ENCODE measurements around the gene CD300LD. TPM values are rescaled to one million over a fixed set of nuclear protein-coding genes. Genes with fewer than 3 reads are reported as not detected.

The CD300LD gene
- total RNA-seq, 4 donors from 2014 or later = not detected

GRCh38 chr17:74604761-74605160 lies 12.7 kb upstream of the CD300LD start:
- TF ChIP-seq CTCF (IDR thresholded peaks at IDR 0.05; ENCODE audit: low read depth) = no peak

- TF ChIP-seq CTCF (IDR thresholded peaks at IDR 0.05; ENCODE audit: low read depth) = no peak
These were observed 12.1 kb upstream of the CD300LD start for GRCh38 chr17:74604200-74604599.

- no peak for TF ChIP-seq CTCF (IDR thresholded peaks at IDR 0.05; ENCODE audit: low read depth)
These were observed 11.7 kb upstream of the CD300LD start for GRCh38 chr17:74603746-74604145.

- no peak for TF ChIP-seq CTCF (IDR thresholded peaks at IDR 0.05; ENCODE audit: low read depth)
These were observed 11.1 kb upstream of the CD300LD start for GRCh38 chr17:74603037-74603635.

- no peak for TF ChIP-seq CTCF (IDR thresholded peaks at IDR 0.05; ENCODE audit: low read depth)
These were observed 10.0 kb upstream of the CD300LD start for GRCh38 chr17:74601944-74602572.

- no peak for TF ChIP-seq CTCF (IDR thresholded peaks at IDR 0.05; ENCODE audit: low read depth)
These were observed 7.4 kb upstream of the CD300LD start for GRCh38 chr17:74599448-74599939.

GRCh38 chr17:74599023-74599399 lies 6.9 kb upstream of the CD300LD start:
- TF ChIP-seq CTCF (IDR thresholded peaks at IDR 0.05; ENCODE audit: low read depth) = no peak

Data from subcutaneous adipose tissue (tissue), 4 donors.